ENCODE measurements around the gene C1orf21.

DNA sequence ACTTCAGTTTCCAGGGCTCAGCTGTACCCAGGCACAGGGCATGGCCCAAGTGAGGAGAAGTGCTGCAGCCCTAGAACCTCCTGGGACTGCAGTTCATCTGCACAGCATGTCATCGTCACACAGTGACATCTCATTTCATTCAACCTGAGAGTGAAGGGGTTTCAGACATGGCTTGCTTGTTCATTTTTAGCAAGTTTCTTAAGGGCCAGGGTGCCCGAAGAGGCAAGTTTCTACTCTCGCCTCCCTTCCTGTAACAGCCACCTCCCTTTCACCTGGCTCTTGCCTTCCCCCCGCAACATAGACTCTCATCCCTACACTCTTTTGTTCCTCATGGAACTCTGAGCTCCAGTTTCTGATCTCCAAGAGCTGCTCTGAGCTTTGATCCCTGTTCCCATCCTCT is 108.1 kb downstream of the C1orf21 start:
- TF ChIP-seq, protein P1, sequence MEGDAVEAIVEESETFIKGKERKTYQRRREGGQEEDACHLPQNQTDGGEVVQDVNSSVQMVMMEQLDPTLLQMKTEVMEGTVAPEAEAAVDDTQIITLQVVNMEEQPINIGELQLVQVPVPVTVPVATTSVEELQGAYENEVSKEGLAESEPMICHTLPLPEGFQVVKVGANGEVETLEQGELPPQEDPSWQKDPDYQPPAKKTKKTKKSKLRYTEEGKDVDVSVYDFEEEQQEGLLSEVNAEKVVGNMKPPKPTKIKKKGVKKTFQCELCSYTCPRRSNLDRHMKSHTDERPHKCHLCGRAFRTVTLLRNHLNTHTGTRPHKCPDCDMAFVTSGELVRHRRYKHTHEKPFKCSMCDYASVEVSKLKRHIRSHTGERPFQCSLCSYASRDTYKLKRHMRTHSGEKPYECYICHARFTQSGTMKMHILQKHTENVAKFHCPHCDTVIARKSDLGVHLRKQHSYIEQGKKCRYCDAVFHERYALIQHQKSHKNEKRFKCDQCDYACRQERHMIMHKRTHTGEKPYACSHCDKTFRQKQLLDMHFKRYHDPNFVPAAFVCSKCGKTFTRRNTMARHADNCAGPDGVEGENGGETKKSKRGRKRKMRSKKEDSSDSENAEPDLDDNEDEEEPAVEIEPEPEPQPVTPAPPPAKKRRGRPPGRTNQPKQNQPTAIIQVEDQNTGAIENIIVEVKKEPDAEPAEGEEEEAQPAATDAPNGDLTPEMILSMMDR (conservative IDR thresholded peaks at IDR 0.05 in 1 of 2, IDR thresholded peaks at IDR 0.05 in 1 of 2; ENCODE audit: low read depth in 1 of 2, low read length in 2 of 2): no peak
- TF ChIP-seq EZH2 (IDR thresholded peaks at IDR 0.05; ENCODE audit: low read length, missing control alignments): no peak

All from fibroblast of lung (primary cell).